ENCODE data around the gene NAGA. TPM values are rescaled to one million over a fixed set of nuclear protein-coding genes. Genes with fewer than 3 reads are reported as not detected.

Gene NAGA
- total and polyA plus RNA-seq, 2 donors (not counting 1 experiment from before 2014, with no cell fraction given): 13.2 to 20.2 TPM

GRCh38 chr22:42018224-42018623 lies 52.4 kb downstream of the NAGA start:
- intact Hi-C loops (cut with micrococcal nuclease): no loop called here
- H3K27me3 ChIP-seq (replicated peaks in 1 of 4; ENCODE audit: control extremely low read depth in 1 of 4, control insufficient read depth in 3 of 4, insufficient read depth in 4 of 4, low read length in 3 of 4): peaks cover 0 to 4% (median 0%) of the 10 kb centered on the region in 4 experiments
- Mint-ChIP-seq H3K4me1 (peaks cover 18% of the 10 kb centered on the region), H3K4me3 (no peak overlapping the region), H3K27me3 (no peaks in the 10 kb centered on the region), H3K9me3 (ENCODE audit: insufficient read depth) (no peaks in the 10 kb centered on the region), H3K27ac (no peak overlapping the region)
- no peaks in the 10 kb centered on the region for H4K20me1 ChIP-seq (ENCODE audit: control insufficient read depth, insufficient read depth, low read length, poor library complexity, severe bottlenecking)
- H3K4me1 ChIP-seq (ENCODE audit: control insufficient read depth in 2 of 2, insufficient read depth in 2 of 2, low read length in 2 of 2): peaks cover 13 to 16% of the 10 kb centered on the region in 2 donors
- CTCF ChIA-PET: no interaction called here
- H3K4me3 ChIP-seq (ENCODE audit: control extremely low read depth in 1 of 5, extremely low read depth in 1 of 5, insufficient read depth in 1 of 5, low read depth in 2 of 5, low read length in 4 of 5): no peak overlapping the region
- no peaks in the 10 kb centered on the region for H3K36me3 ChIP-seq (replicated peaks in 1 of 2; ENCODE audit: control extremely low read depth in 1 of 2, control insufficient read depth in 1 of 2, extremely low read depth in 1 of 2, insufficient read depth in 2 of 2, low read length in 1 of 2)
- H3K79me2 ChIP-seq (ENCODE audit: control insufficient read depth, insufficient read depth, low read length): no peaks in the 10 kb centered on the region
- WGBS (ENCODE audit: insufficient coverage): 80% methylated on average over 1 of the region's 1 CpG
- no peak for TF ChIP-seq CTCF (IDR thresholded peaks at IDR 0.05)
- TF ChIP-seq EZH2 (IDR thresholded peaks at IDR 0.05; ENCODE audit: borderline replicate concordance, insufficient read depth, low read depth, low read length, poor library complexity, severe bottlenecking): no peak
- H3K4me2 ChIP-seq (replicated peaks; ENCODE audit: low read depth, low read length, poor library complexity, severe bottlenecking): no peak overlapping the region
- DNase-seq (no peak), ATAC-seq (ENCODE audit: low read depth) (no peak)
- H3K27ac ChIP-seq (ENCODE audit: low read length in 2 of 2): no peak overlapping the region
- no peak overlapping the region for H2AFZ ChIP-seq (ENCODE audit: insufficient read depth, low read depth, low read length, poor library complexity, severe bottlenecking)
- peaks cover 0 to 7% (median 0%) of the 10 kb centered on the region in 3 donors for H3K9me3 ChIP-seq (ENCODE audit: control extremely low read depth in 1 of 3, control insufficient read depth in 2 of 3, insufficient read depth in 1 of 3, low read length in 2 of 3)
- POLR2A ChIA-PET: no interaction called here
- H3K9ac ChIP-seq (ENCODE audit: low read length): no peak overlapping the region

- Mint-ChIP-seq H3K27me3 (no peaks in the 10 kb centered on the region), H3K4me1 (peaks cover 2% of the 10 kb centered on the region), H3K4me3 (no peak overlapping the region), H3K27ac (no peak overlapping the region), H3K9me3 (ENCODE audit: insufficient read depth) (no peaks in the 10 kb centered on the region)
- Histone ChIP-seq H3K27me3 (replicated peaks in 1 of 4; ENCODE audit: control extremely low read depth in 1 of 4, control insufficient read depth in 3 of 4, insufficient read depth in 4 of 4, low read length in 3 of 4) (peaks cover 0 to 4% (median 0%) of the 10 kb centered on the region in 4 experiments), H3K4me2 (replicated peaks; ENCODE audit: low read depth, low read length, poor library complexity, severe bottlenecking) (no peak overlapping the region), H3K4me1 (ENCODE audit: control insufficient read depth in 2 of 2, insufficient read depth in 2 of 2, low read length in 2 of 2) (no peaks in the 10 kb centered on the region), H3K4me3 (ENCODE audit: control extremely low read depth in 1 of 5, extremely low read depth in 1 of 5, insufficient read depth in 1 of 5, low read depth in 2 of 5, low read length in 4 of 5) (no peak overlapping the region), H3K79me2 (ENCODE audit: control insufficient read depth, insufficient read depth, low read length) (no peaks in the 10 kb centered on the region), H3K9ac (ENCODE audit: low read length) (no peak overlapping the region), H4K20me1 (ENCODE audit: control insufficient read depth, insufficient read depth, low read length, poor library complexity, severe bottlenecking) (no peaks in the 10 kb centered on the region), H3K27ac (ENCODE audit: low read length in 2 of 2) (no peak overlapping the region), H3K36me3 (replicated peaks in 1 of 2; ENCODE audit: control extremely low read depth in 1 of 2, control insufficient read depth in 1 of 2, extremely low read depth in 1 of 2, insufficient read depth in 2 of 2, low read length in 1 of 2) (no peaks in the 10 kb centered on the region), H2AFZ (ENCODE audit: insufficient read depth, low read depth, low read length, poor library complexity, severe bottlenecking) (no peak overlapping the region), H3K9me3 (ENCODE audit: control extremely low read depth in 1 of 3, control insufficient read depth in 2 of 3, insufficient read depth in 1 of 3, low read length in 2 of 3) (peaks cover 0 to 13% (median 5%) of the 10 kb centered on the region in 3 donors)
- intact Hi-C loops (cut with micrococcal nuclease): no loop called here
- CTCF ChIA-PET: interaction anchor here (0.5 to 1.3 kb wide), 4 partner anchors 9 to 158 kb away, joined by 3 read pairs; no protein-coding TSS in a partner anchor
- 87% methylated on average over 9 of the region's 10 CpGs for WGBS (ENCODE audit: insufficient coverage)
- POLR2A ChIA-PET: no interaction called here
- TF ChIP-seq CTCF (IDR thresholded peaks at IDR 0.05) (no peak), EZH2 (IDR thresholded peaks at IDR 0.05; ENCODE audit: borderline replicate concordance, insufficient read depth, low read depth, low read length, poor library complexity, severe bottlenecking) (no peak)
- no peak for ATAC-seq (ENCODE audit: low read depth)
- DNase-seq: no peak
These were observed 54.5 kb downstream of the NAGA start for GRCh38 chr22:42016111-42016510.
